Measurements from ENCODE around the gene SIAH2. TPM values are rescaled to one million over a fixed set of nuclear protein-coding genes. Genes with fewer than 3 reads are reported as not detected.

Gene SIAH2
- total and polyA plus RNA-seq, 2 experiments from 2014 or later, result 6.3 to 28.8 TPM

- H4K20me1 ChIP-seq (replicated peaks; ENCODE audit: insufficient read depth), result no peaks in the 10 kb centered on the region
- H3F3A ChIP-seq (replicated peaks; ENCODE audit: low read depth), result no peaks in the 10 kb centered on the region
- peaks cover 6% of the 10 kb centered on the region; the same call in 1 of the 2 replicates for H3K4me1 ChIP-seq (ENCODE audit: insufficient read depth)
These were observed 17.1 kb downstream of the SIAH2 start for GRCh38 chr3:150745832-150746231.

More at GRCh38 chr3:150745832-150746231, 17.1 kb downstream of the SIAH2 start:
- Mint-ChIP-seq H3K9me3 (no peaks in the 10 kb centered on the region), H3K4me1 (peaks cover 5% of the 10 kb centered on the region), H3K27me3 (ENCODE audit: insufficient read depth, low read depth, poor library complexity) (no peaks in the 10 kb centered on the region), H3K36me3 (ENCODE audit: low read depth) (no peaks in the 10 kb centered on the region), H3K27ac (no peak overlapping the region), H3K4me3 (no peak overlapping the region)
- DNase-seq (ENCODE audit: low spot score), result no peak
- H3K36me3 ChIP-seq (ENCODE audit: insufficient read depth), result no peaks in the 10 kb centered on the region
- no peaks in the 10 kb centered on the region for H3K9me2 ChIP-seq (ENCODE audit: insufficient read depth)
- H3K4me3 ChIP-seq, result no peak overlapping the region
- no peak overlapping the region for H2AFZ ChIP-seq
- ATAC-seq, result no peak
- H3K4me2 ChIP-seq, result no peak overlapping the region
- H3K27me3 ChIP-seq (ENCODE audit: insufficient read depth), result no peaks in the 10 kb centered on the region
- H3K79me2 ChIP-seq (replicated peaks; ENCODE audit: insufficient read depth), result peaks cover 8% of the 10 kb centered on the region
- no peak overlapping the region for H3K27ac ChIP-seq (ENCODE audit: low read depth)
- TF ChIP-seq REST (IDR thresholded peaks at IDR 0.05; ENCODE audit: unreplicated experiment) (no peak), NANOG (IDR thresholded peaks at IDR 0.05; ENCODE audit: borderline replicate concordance) (no peak), ZNF331 (CRISPR knock-in tag; IDR thresholded peaks at IDR 0.05; ENCODE audit: low read depth) (no peak), EZH2 (IDR thresholded peaks at IDR 0.05; ENCODE audit: low read depth, unreplicated experiment) (no peak), ZNF462 (CRISPR knock-in tag; IDR thresholded peaks at IDR 0.05) (no peak), POLR2AphosphoS5 (IDR thresholded peaks at IDR 0.05; ENCODE audit: low read depth) (no peak), ETS1 (IDR thresholded peaks at IDR 0.05) (no peak), STAT1 (IDR thresholded peaks at IDR 0.05; ENCODE audit: unreplicated experiment) (no peak), CTCF (conservative IDR thresholded peaks at IDR 0.05; ENCODE audit: low read depth in 2 of 2) (no peak), EZH2phosphoT487 (IDR thresholded peaks at IDR 0.05; ENCODE audit: unreplicated experiment) (no peak), JUNB (IDR thresholded peaks at IDR 0.05; ENCODE audit: unreplicated experiment) (no peak), CREB1 (CRISPR knock-in tag; IDR thresholded peaks at IDR 0.05; ENCODE audit: low read depth) (no peak), ZNF114 (CRISPR knock-in tag; IDR thresholded peaks at IDR 0.05) (no peak)
